Measurements from ENCODE around the gene ASB2. TPM values are rescaled to one million over a fixed set of nuclear protein-coding genes. Genes with fewer than 3 reads are reported as not detected.

Gene ASB2
- total RNA-seq = 0.20 TPM

GRCh38 chr14:93976477-93977057, at the start of gene ASB2:
Gene ASB2, minus strand, starts transcription at chr14:93976570. Its CDS starts 12,031 bp downstream, at chr14:93964539.
- no peak for ATAC-seq
- no peak for DNase-seq (ENCODE audit: low spot score)

- ATAC-seq (no peak), DNase-seq (ENCODE audit: low spot score) (no peak)
These were observed 49.4 kb upstream of the ASB2 start for GRCh38 chr14:94025720-94026119.

- DNase-seq (ENCODE audit: low spot score) = no peak
- ATAC-seq = no peak
These were observed 48.2 kb upstream of the ASB2 start for GRCh38 chr14:94024549-94024948.

GRCh38 chr14:94022532-94023411, 46.4 kb upstream of the ASB2 start:
- DNase-seq (ENCODE audit: low spot score) = no peak
- no peak for ATAC-seq

GRCh38 chr14:94021416-94022157, 45.2 kb upstream of the ASB2 start:
- DNase-seq (ENCODE audit: low spot score) (no peak), ATAC-seq (no peak)

- DNase-seq (ENCODE audit: low spot score) = no peak
- ATAC-seq = no peak
These were observed 44.6 kb upstream of the ASB2 start for GRCh38 chr14:94021001-94021400.

GRCh38 chr14:94020267-94020666, 43.9 kb upstream of the ASB2 start:
- DNase-seq (ENCODE audit: low spot score) = no peak
- no peak for ATAC-seq

GRCh38 chr14:94019329-94019728, 43.0 kb upstream of the ASB2 start:
- no peak for DNase-seq (ENCODE audit: low spot score)
- ATAC-seq = no peak

GRCh38 chr14:94018308-94018707, 41.9 kb upstream of the ASB2 start:
- no peak for ATAC-seq
- DNase-seq (ENCODE audit: low spot score) = no peak

- ATAC-seq = no peak
- no peak for DNase-seq (ENCODE audit: low spot score)
These were observed 40.1 kb upstream of the ASB2 start for GRCh38 chr14:94016446-94016976.

GRCh38 chr14:94015223-94015622, 38.9 kb upstream of the ASB2 start:
- DNase-seq (ENCODE audit: low spot score) (no peak), ATAC-seq (no peak)

- ATAC-seq = peak; percentile 64
- no peak for DNase-seq (ENCODE audit: low spot score)
These were observed 38.0 kb upstream of the ASB2 start for GRCh38 chr14:94014382-94014781.

- no peak for ATAC-seq
- DNase-seq (ENCODE audit: low spot score) = no peak
These were observed 35.4 kb upstream of the ASB2 start for GRCh38 chr14:94011795-94012194.

- no peak for DNase-seq (ENCODE audit: low spot score)
- ATAC-seq = no peak
These were observed 34.3 kb upstream of the ASB2 start for GRCh38 chr14:94010625-94011024.

GRCh38 chr14:94009767-94010166, 33.4 kb upstream of the ASB2 start:
- DNase-seq (ENCODE audit: low spot score) (no peak), ATAC-seq (no peak)

- DNase-seq (ENCODE audit: low spot score) = no peak
These were observed 31.9 kb upstream of the ASB2 start for GRCh38 chr14:94008234-94008633.

GRCh38 chr14:94005324-94006073, 29.1 kb upstream of the ASB2 start:
- DNase-seq (ENCODE audit: low spot score) (no peak), ATAC-seq (no peak)

More at GRCh38 chr14:94008234-94008633, 31.9 kb upstream of the ASB2 start:
- no peak for ATAC-seq

- DNase-seq (ENCODE audit: low spot score) = no peak
- ATAC-seq = no peak
These were observed 27.6 kb upstream of the ASB2 start for GRCh38 chr14:94004015-94004414.

- no peak for DNase-seq (ENCODE audit: low spot score)
- ATAC-seq = no peak
These were observed 27.0 kb upstream of the ASB2 start for GRCh38 chr14:94003397-94003796.

GRCh38 chr14:94001501-94002396, 25.4 kb upstream of the ASB2 start:
- peak; percentile 94 for ATAC-seq
- DNase-seq (ENCODE audit: low spot score) = peak; percentile 49
